Measurements from ENCODE around the gene TMEM37.

Gene TMEM37

GRCh38 chr2:119430023-119430498, 1.6 kb upstream of the TMEM37 start:
- H3K4me3 ChIP-seq (ENCODE audit: low read length), result no peak overlapping the region
- no peak for DNase-seq (ENCODE audit: low read depth, low spot score)

- no peak overlapping the region for H3K4me3 ChIP-seq (ENCODE audit: low read length)
- no peak for DNase-seq (ENCODE audit: low read depth, low spot score)
These were observed 559 bp downstream of the TMEM37 start for GRCh38 chr2:119431976-119432850.

- no peak for DNase-seq (ENCODE audit: low read depth, low spot score)
- no peak overlapping the region for H3K4me3 ChIP-seq (ENCODE audit: low read length)
These were observed 1.3 kb downstream of the TMEM37 start for GRCh38 chr2:119432851-119433522.

- DNase-seq (ENCODE audit: low read depth, low spot score), result no peak
- H3K4me3 ChIP-seq (ENCODE audit: low read length), result no peak overlapping the region
These were observed 2.1 kb downstream of the TMEM37 start for GRCh38 chr2:119433636-119434327.

GRCh38 chr2:119434664-119435063, 3.0 kb downstream of the TMEM37 start:
- H3K4me3 ChIP-seq (ENCODE audit: low read length), result no peak overlapping the region
- no peak for DNase-seq (ENCODE audit: low read depth, low spot score)

- DNase-seq (ENCODE audit: low read depth, low spot score), result no peak
- no peak overlapping the region for H3K4me3 ChIP-seq (ENCODE audit: low read length)
These were observed 3.7 kb downstream of the TMEM37 start for GRCh38 chr2:119435081-119435952.

GRCh38 chr2:119435953-119436297, 4.3 kb downstream of the TMEM37 start:
- no peak overlapping the region for H3K4me3 ChIP-seq (ENCODE audit: low read length)
- no peak for DNase-seq (ENCODE audit: low read depth, low spot score)

GRCh38 chr2:119436993-119437772, 5.5 kb downstream of the TMEM37 start:
- H3K4me3 ChIP-seq (ENCODE audit: low read length), result no peak overlapping the region
- DNase-seq (ENCODE audit: low read depth, low spot score), result no peak

GRCh38 chr2:119438128-119438656, 6.5 kb downstream of the TMEM37 start:
- no peak for DNase-seq (ENCODE audit: low read depth, low spot score)
- H3K4me3 ChIP-seq (ENCODE audit: low read length), result no peak overlapping the region

- no peak overlapping the region for H3K4me3 ChIP-seq (ENCODE audit: low read length)
- no peak for DNase-seq (ENCODE audit: low read depth, low spot score)
These were observed 7.2 kb downstream of the TMEM37 start for GRCh38 chr2:119438726-119439284.

GRCh38 chr2:119439574-119440500, 8.2 kb downstream of the TMEM37 start:
- H3K4me3 ChIP-seq (ENCODE audit: low read length), result no peak overlapping the region
- no peak for DNase-seq (ENCODE audit: low read depth, low spot score)

- H3K4me3 ChIP-seq (ENCODE audit: low read length), result no peak overlapping the region
- DNase-seq (ENCODE audit: low read depth, low spot score), result no peak
These were observed 8.8 kb downstream of the TMEM37 start for GRCh38 chr2:119440501-119440870.

GRCh38 chr2:119440873-119441272, 9.2 kb downstream of the TMEM37 start:
- DNase-seq (ENCODE audit: low read depth, low spot score), result no peak
- H3K4me3 ChIP-seq (ENCODE audit: low read length), result no peak overlapping the region

GRCh38 chr2:119441376-119442225, 9.9 kb downstream of the TMEM37 start:
- DNase-seq (ENCODE audit: low read depth, low spot score), result no peak
- no peak overlapping the region for H3K4me3 ChIP-seq (ENCODE audit: low read length)

- DNase-seq (ENCODE audit: low read depth, low spot score), result no peak
These were observed 10.6 kb downstream of the TMEM37 start for GRCh38 chr2:119442226-119442619.

GRCh38 chr2:119442850-119443249, 11.2 kb downstream of the TMEM37 start:
- H3K4me3 ChIP-seq (ENCODE audit: low read length), result no peak overlapping the region
- no peak for DNase-seq (ENCODE audit: low read depth, low spot score)

More at GRCh38 chr2:119442226-119442619, 10.6 kb downstream of the TMEM37 start:
- H3K4me3 ChIP-seq (ENCODE audit: low read length), result no peak overlapping the region
